ENCODE data around the gene HSPA9. TPM values are rescaled to one million over a fixed set of nuclear protein-coding genes. Genes with fewer than 3 reads are reported as not detected.

The HSPA9 gene
- total and polyA plus RNA-seq, 9 of the 15 experiments (the other 6 are each of a cell fraction or from before 2014, with no cell fraction given), result 195 to 583 (median 514) TPM

GRCh38 chr5:138557677-138558076 lies 17.5 kb downstream of the HSPA9 start:
- no peaks in the 10 kb centered on the region for H3K9me3 ChIP-seq (replicated peaks; ENCODE audit: control insufficient read depth, insufficient read depth, low read depth, low read length)
- no peaks in the 10 kb centered on the region for H3K27me3 ChIP-seq (ENCODE audit: control insufficient read depth in 2 of 2, insufficient read depth in 2 of 2, low read length in 2 of 2)
- H3K4me1 ChIP-seq (replicated peaks in 1 of 2; ENCODE audit: control insufficient read depth in 2 of 2, insufficient read depth in 2 of 2, low read length in 2 of 2), result no peaks in the 10 kb centered on the region
- in situ Hi-C loops (cut with MboI), result no loop called here
- DNase-seq (ENCODE audit: extremely low read depth in 1 of 4, low spot score in 3 of 4) (no peak), ATAC-seq (no peak), FAIRE-seq (no peak)
- POLR2A ChIA-PET, result interaction anchor here (2.1 to 7.8 kb wide), 3 partner anchors 10 to 12 kb away, joined by 24 to 73 read pairs (median 32); partner anchors contain the start of gene ETF1
- H4K20me1 ChIP-seq (replicated peaks; ENCODE audit: control insufficient read depth, insufficient read depth, low read length), result peaks cover 19% of the 10 kb centered on the region
- H3K4me2 ChIP-seq (ENCODE audit: insufficient read depth, low read length), result no peak overlapping the region
- H3K9me1 ChIP-seq (ENCODE audit: control insufficient read depth, insufficient read depth, low read length), result no peaks in the 10 kb centered on the region
- no peak overlapping the region for H2AFZ ChIP-seq (ENCODE audit: low read depth, low read length)
- WGBS (ENCODE audit: insufficient coverage, low coverage, missing lambda C conversion rate), result 61% methylated on average over 2 of the region's 2 CpGs
- no peak overlapping the region for H3K27ac ChIP-seq (ENCODE audit: extremely low read depth, low read depth, low read length)
- CTCF ChIA-PET (ENCODE audit: low intra/inter-chr PET ratio), result no interaction called here
- H3K4me3 ChIP-seq, result no peak overlapping the region
- BruUV-seq (replicated peaks), result no TSS peak
- peaks cover 26% of the 10 kb centered on the region; the same call in 2 of the 3 replicates for H3K79me2 ChIP-seq (ENCODE audit: control insufficient read depth, insufficient read depth, low read length)
- H3K9ac ChIP-seq (ENCODE audit: insufficient read depth in 1 of 2, low read depth in 2 of 2, low read length in 2 of 2), result no peak overlapping the region
- intact Hi-C loops (cut with micrococcal nuclease), result no loop called here
- H3K36me3 ChIP-seq (ENCODE audit: control insufficient read depth, insufficient read depth, low read length), result peaks cover 89% of the 10 kb centered on the region
- TF ChIP-seq, protein P1, sequence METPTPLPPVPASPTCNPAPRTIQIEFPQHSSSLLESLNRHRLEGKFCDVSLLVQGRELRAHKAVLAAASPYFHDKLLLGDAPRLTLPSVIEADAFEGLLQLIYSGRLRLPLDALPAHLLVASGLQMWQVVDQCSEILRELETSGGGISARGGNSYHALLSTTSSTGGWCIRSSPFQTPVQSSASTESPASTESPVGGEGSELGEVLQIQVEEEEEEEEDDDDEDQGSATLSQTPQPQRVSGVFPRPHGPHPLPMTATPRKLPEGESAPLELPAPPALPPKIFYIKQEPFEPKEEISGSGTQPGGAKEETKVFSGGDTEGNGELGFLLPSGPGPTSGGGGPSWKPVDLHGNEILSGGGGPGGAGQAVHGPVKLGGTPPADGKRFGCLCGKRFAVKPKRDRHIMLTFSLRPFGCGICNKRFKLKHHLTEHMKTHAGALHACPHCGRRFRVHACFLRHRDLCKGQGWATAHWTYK (CRISPR knock-in tag; IDR thresholded peaks at IDR 0.05), result no peak
- no peak for TF ChIP-seq SMARCE1 (IDR thresholded peaks at IDR 0.05)
- no peak for TF ChIP-seq CEBPZ (IDR thresholded peaks at IDR 0.05; ENCODE audit: borderline replicate concordance, low read depth, low read length)
- no peak for TF ChIP-seq TEAD4 (IDR thresholded peaks at IDR 0.05; ENCODE audit: low read length)
- no peak for TF ChIP-seq TEAD4 (CRISPR knock-in tag; IDR thresholded peaks at IDR 0.05; ENCODE audit: borderline replicate concordance)
- TF ChIP-seq FIP1L1 (IDR thresholded peaks at IDR 0.05; ENCODE audit: low read depth, low read length, poor library complexity, severe bottlenecking), result no peak
- no peak for TF ChIP-seq ZNF431 (CRISPR knock-in tag; IDR thresholded peaks at IDR 0.05)
- TF ChIP-seq SRF (CRISPR knock-in tag; IDR thresholded peaks at IDR 0.05), result no peak
- TF ChIP-seq ZNF717 (CRISPR knock-in tag; IDR thresholded peaks at IDR 0.05), result no peak
- TF ChIP-seq TAF15 (IDR thresholded peaks at IDR 0.05; ENCODE audit: low read depth, low read length), result no peak
- TF ChIP-seq, protein P2, sequence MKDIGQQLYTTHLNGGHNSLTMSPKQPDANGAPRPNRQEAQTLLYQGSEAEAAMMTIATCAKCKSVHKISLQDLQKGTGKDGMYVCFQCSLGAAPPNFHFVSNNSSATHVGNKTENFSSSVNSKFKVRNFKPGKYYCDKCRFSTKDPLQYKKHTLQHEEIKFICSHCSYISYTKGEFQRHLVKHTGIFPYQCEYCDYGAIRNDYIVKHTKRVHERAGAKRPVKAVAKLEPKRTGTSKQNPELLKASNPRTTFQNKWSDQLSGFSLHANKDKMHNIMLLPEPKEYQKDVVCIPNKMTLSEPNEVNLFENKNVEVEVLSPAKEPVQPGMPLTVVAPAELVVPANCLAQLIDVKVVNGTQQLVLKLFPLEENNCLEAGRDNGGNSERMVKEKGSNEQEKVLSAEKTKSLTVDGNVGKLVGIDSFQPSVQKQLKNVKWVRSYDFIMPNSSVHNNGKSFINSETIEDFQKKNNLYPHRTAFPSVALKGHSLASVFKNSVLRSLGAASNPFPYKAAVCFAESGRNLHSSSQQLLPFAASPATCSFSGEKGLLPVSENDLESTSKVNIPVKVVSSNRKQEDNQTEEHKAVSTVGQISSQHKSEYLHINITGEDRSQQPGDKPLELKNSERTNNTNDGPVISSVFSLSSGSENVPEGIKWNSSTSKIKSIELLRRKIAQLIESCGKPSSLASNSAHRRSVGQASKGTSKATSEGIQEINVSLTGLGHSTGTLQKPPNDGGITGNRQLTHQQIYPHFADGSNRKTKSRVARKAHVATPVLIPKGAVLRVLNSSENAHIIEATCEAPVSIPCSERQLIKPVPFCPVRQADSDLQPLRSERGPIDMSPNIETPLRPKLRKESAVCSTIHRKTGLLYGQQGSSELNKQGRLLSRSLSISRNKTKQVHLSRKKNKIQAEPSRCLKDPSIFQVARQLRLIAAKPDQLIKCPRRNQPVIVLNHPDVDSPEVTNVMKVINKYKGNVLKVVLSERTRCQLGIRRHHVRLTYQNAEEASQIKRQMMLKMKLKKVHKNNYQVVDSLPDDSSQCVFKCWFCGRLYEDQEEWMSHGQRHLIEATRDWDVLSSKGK (CRISPR knock-in tag; IDR thresholded peaks at IDR 0.05), result no peak
- TF ChIP-seq, protein P3, sequence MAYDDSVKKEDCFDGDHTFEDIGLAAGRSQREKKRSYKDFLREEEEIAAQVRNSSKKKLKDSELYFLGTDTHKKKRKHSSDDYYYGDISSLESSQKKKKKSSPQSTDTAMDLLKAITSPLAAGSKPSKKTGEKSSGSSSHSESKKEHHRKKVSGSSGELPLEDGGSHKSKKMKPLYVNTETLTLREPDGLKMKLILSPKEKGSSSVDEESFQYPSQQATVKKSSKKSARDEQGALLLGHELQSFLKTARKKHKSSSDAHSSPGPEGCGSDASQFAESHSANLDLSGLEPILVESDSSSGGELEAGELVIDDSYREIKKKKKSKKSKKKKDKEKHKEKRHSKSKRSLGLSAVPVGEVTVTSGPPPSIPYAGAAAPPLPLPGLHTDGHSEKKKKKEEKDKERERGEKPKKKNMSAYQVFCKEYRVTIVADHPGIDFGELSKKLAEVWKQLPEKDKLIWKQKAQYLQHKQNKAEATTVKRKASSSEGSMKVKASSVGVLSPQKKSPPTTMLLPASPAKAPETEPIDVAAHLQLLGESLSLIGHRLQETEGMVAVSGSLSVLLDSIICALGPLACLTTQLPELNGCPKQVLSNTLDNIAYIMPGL (CRISPR knock-in tag; IDR thresholded peaks at IDR 0.05), result no peak
- no peak for TF ChIP-seq ZNF224 (CRISPR knock-in tag; IDR thresholded peaks at IDR 0.05)

All from K562 (cell line).